ENCODE measurements around the gene CTR9. TPM values are rescaled to one million over a fixed set of nuclear protein-coding genes. Genes with fewer than 3 reads are reported as not detected.

The CTR9 gene
- 35.7 and 76.5 TPM in 2 replicates for total RNA-seq (2011; cell fraction: chromatin; rRNA removed; ENCODE audit: low replicate concordance)
- total RNA-seq (2011; cell fraction: nucleolus; rRNA removed), result 13.2 and 17.0 TPM in 2 replicates
- 24.9 and 31.0 TPM in 2 replicates for total RNA-seq (2011; cell fraction: nucleoplasm; rRNA removed)
- total RNA-seq (2014; rRNA removed) (52.4 and 56.1 TPM in 2 replicates), total RNA-seq (2014; rRNA removed; fragmentation: Illumina TruSeq; extraction: Trizol) (51.9 and 61.2 TPM in 2 replicates), total RNA-seq (2015; rRNA removed; fragmentation: Illumina TruSeq; extraction: Trizol) (34.7 and 42.2 TPM in 2 replicates), total RNA-seq (2021) (52.7 and 57.9 TPM in 2 replicates), polyA plus RNA-seq (2011; rRNA removed) (17.6 and 27.3 TPM in 2 replicates), polyA plus RNA-seq (2014; fragmentation: Illumina TruSeq; extraction: Trizol) (74.3 and 79.3 TPM in 2 replicates), polyA plus RNA-seq (2014; fragmentation: Nextera tagmentation; extraction: Ambion mirVana) (10 to 100 TPM; 25.4 to 38.3 TPM), polyA plus RNA-seq (2014; rRNA removed) (47.3 and 49.7 TPM in 2 replicates), polyA minus RNA-seq (2011; rRNA and poly(A)+ RNA removed) (38.7 and 48.2 TPM in 2 replicates), Bru-seq, nascent RNA (percentile 85 among the genes with signal in this experiment), BruChase-seq, experiment 1, labeled RNA remaining after a 2-hour chase (percentile 85 among the genes with signal in this experiment), BruChase-seq, experiment 2, labeled RNA remaining after a 6-hour chase (percentile 89 among the genes with signal in this experiment)
- polyA plus RNA-seq (2011; cell fraction: cytosol; rRNA removed), result 8.8 and 10.4 TPM in 2 replicates
- 9.5 and 11.5 TPM in 2 replicates for polyA plus RNA-seq (2011; cell fraction: nucleus; rRNA removed)
- 33.8 and 38.2 TPM in 2 replicates for polyA plus RNA-seq (2012)
- polyA minus RNA-seq (2011; cell fraction: cytosol; rRNA and poly(A)+ RNA removed), result 20.4 and 24.3 TPM in 2 replicates
- 10.6 and 23.2 TPM in 2 replicates for polyA minus RNA-seq (2011; cell fraction: nucleus; rRNA and poly(A)+ RNA removed)
- long read RNA-seq, experiment 1, full-length matches to known transcripts, result 65 of 191 reads
- long read RNA-seq, experiment 1, partial matches to known transcripts, result 110 of 191 reads
- long read RNA-seq, experiment 1, other reads (novel, unspliced or antisense), result 16 of 191 reads
- long read RNA-seq, experiment 2, full-length matches to known transcripts, result 7 of 38 reads
- long read RNA-seq, experiment 2, partial matches to known transcripts, result 24 of 38 reads
- long read RNA-seq, experiment 2, other reads (novel, unspliced or antisense), result 7 of 38 reads
- long read RNA-seq, experiment 3, full-length matches to known transcripts, result 1 of 45 reads
- long read RNA-seq, experiment 3, partial matches to known transcripts, result 42 of 45 reads
- long read RNA-seq, experiment 3, other reads (novel, unspliced or antisense), result 2 of 45 reads

- H3K27me3 ChIP-seq (ENCODE audit: control insufficient read depth in 2 of 2, insufficient read depth in 2 of 2, low read length in 2 of 2), result no peaks in the 10 kb centered on the region
- TSS peak; percentile 93 for BruUV-seq (replicated peaks)
- ATAC-seq (peak; percentile 95), DNase-seq (ENCODE audit: extremely low read depth in 1 of 4, low spot score in 3 of 4) (peak; percentile 78 to 96 (median 84)), FAIRE-seq (peak; percentile 67)
- under 1% methylated on average over 56 of the region's 67 CpGs for WGBS (ENCODE audit: insufficient coverage, low coverage, missing lambda C conversion rate)
- H3K9me1 ChIP-seq (ENCODE audit: control insufficient read depth, insufficient read depth, low read length), result no peaks in the 10 kb centered on the region
- H3K79me2 ChIP-seq (ENCODE audit: control insufficient read depth, insufficient read depth, low read length), result peaks cover 28% of the 10 kb centered on the region
- CTCF ChIA-PET (ENCODE audit: low intra/inter-chr PET ratio), result interaction anchor here (0.6 kb wide), 1 partner anchor 891 kb away, joined by 3 read pairs; no protein-coding TSS in a partner anchor
- in situ Hi-C loops (cut with MboI) (no loop called here), intact Hi-C loops (cut with micrococcal nuclease) (no loop called here)
- H3K9me3 ChIP-seq (replicated peaks; ENCODE audit: control insufficient read depth, insufficient read depth, low read depth, low read length), result no peaks in the 10 kb centered on the region
- H3K4me1 ChIP-seq (replicated peaks in 1 of 2; ENCODE audit: control insufficient read depth in 2 of 2, insufficient read depth in 2 of 2, low read length in 2 of 2), result peaks cover 13 to 19% of the 10 kb centered on the region in 2 experiments
- H3K36me3 ChIP-seq (ENCODE audit: control insufficient read depth, insufficient read depth, low read length), result peaks cover 34% of the 10 kb centered on the region
- H3K4me3 ChIP-seq, result peak within 1 kb of the TSS; percentile 63
- no peaks in the 10 kb centered on the region for H4K20me1 ChIP-seq (replicated peaks; ENCODE audit: control insufficient read depth, insufficient read depth, low read length)
- peak within 1 kb of the TSS; percentile 87 for H3K4me2 ChIP-seq (ENCODE audit: insufficient read depth, low read length)
- peak within 1 kb of the TSS; percentile 89 for H3K27ac ChIP-seq (ENCODE audit: extremely low read depth, low read depth, low read length)
- POLR2A ChIA-PET, result interaction anchor here (0.6 to 4.6 kb wide), 15 partner anchors 9 to 491 kb away, joined by 3 to 15 read pairs (median 5); partner anchors contain the start of genes EIF4G2 and RNF141
- H2AFZ ChIP-seq (ENCODE audit: low read depth, low read length), result peak within 1 kb of the TSS; percentile 84
- H3K9ac ChIP-seq (ENCODE audit: insufficient read depth in 1 of 2, low read depth in 2 of 2, low read length in 2 of 2), result peak within 1 kb of the TSS; percentile 77 to 94
- TF ChIP-seq TSHZ1 (CRISPR knock-in tag; IDR thresholded peaks at IDR 0.05) (no peak), NBN (IDR thresholded peaks at IDR 0.05; ENCODE audit: low read depth) (peak; percentile 70; the same call in 1 of the 2 replicates), ARID1B (IDR thresholded peaks at IDR 0.05) (no peak), BMI1 (IDR thresholded peaks at IDR 0.05; ENCODE audit: low read length) (no peak), ZSCAN32 (CRISPR knock-in tag; IDR thresholded peaks at IDR 0.05) (no peak), TARDBP (IDR thresholded peaks at IDR 0.05) (no peak), RAD51 (IDR thresholded peaks at IDR 0.05; ENCODE audit: borderline replicate concordance, low read depth) (no peak), CHD1 (IDR thresholded peaks at IDR 0.05; ENCODE audit: low read length) (no peak), ZC3H4 (CRISPR knock-in tag; IDR thresholded peaks at IDR 0.05; ENCODE audit: borderline replicate concordance) (no peak), ATF4 (CRISPR knock-in tag; IDR thresholded peaks at IDR 0.05) (no peak), PRMT5 (CRISPR knock-in tag; IDR thresholded peaks at IDR 0.05) (no peak), ZNF232 (CRISPR knock-in tag; IDR thresholded peaks at IDR 0.05) (no peak), RBM25 (IDR thresholded peaks at IDR 0.05; ENCODE audit: low read depth, low read length, severe bottlenecking) (no peak)
These were observed at the start of gene CTR9 for GRCh38 chr11:10750838-10751580. TSS of gene CTR9 (plus strand) at chr11:10751246. CDS start at chr11:10751413, 167 bp downstream.
